GM06990 (cell line): ENCODE results near the gene RPS10.
A peak's percentile ranks its signal among the peaks of the same experiment; 100 is the strongest.

Experiments used
- DNase-seq: peaks from one replicate; pipeline ENCODE4 v3.0.0-alpha.2; 2011; ENCODE audit not compliant: insufficient read length; ENCODE audit errors: extremely low read depth
- H3K27me3 ChIP-seq: replicated peaks from 2 replicates; pipeline ENCODE4 v1.6.0; 2011; ENCODE audit warnings: low read length; ENCODE audit not compliant: control insufficient read depth, insufficient read depth
- H3K36me3 ChIP-seq: 2 replicates; pipeline ENCODE4 v1.5.1; 2011; ENCODE audit warnings: low read length; ENCODE audit not compliant: control insufficient read depth, insufficient read depth
- H3K4me3 ChIP-seq: replicated peaks from 2 replicates; pipeline ENCODE4 v1.5.1; 2011; ENCODE audit warnings: low read depth, mild to moderate bottlenecking, control low read depth, low read length
- TF ChIP-seq, protein P1 (sequence below): IDR thresholded peaks from 2 replicates; pipeline ENCODE4 v1.5.1; 2011; ENCODE audit warnings: low read length, control low read depth, mild to moderate bottlenecking, inconsistent platforms; ENCODE audit not compliant: insufficient read depth, poor library complexity, severe bottlenecking

The RPS10 gene

GRCh38 chr6:34396518-34396917 lies 29.4 kb downstream of the RPS10 start:
- no peaks in the 10 kb centered on the region for H3K27me3 ChIP-seq
- H3K4me3 ChIP-seq = no peak overlapping the region
- DNase-seq = no peak
- H3K36me3 ChIP-seq = no peaks in the 10 kb centered on the region
- TF ChIP-seq, protein P1, sequence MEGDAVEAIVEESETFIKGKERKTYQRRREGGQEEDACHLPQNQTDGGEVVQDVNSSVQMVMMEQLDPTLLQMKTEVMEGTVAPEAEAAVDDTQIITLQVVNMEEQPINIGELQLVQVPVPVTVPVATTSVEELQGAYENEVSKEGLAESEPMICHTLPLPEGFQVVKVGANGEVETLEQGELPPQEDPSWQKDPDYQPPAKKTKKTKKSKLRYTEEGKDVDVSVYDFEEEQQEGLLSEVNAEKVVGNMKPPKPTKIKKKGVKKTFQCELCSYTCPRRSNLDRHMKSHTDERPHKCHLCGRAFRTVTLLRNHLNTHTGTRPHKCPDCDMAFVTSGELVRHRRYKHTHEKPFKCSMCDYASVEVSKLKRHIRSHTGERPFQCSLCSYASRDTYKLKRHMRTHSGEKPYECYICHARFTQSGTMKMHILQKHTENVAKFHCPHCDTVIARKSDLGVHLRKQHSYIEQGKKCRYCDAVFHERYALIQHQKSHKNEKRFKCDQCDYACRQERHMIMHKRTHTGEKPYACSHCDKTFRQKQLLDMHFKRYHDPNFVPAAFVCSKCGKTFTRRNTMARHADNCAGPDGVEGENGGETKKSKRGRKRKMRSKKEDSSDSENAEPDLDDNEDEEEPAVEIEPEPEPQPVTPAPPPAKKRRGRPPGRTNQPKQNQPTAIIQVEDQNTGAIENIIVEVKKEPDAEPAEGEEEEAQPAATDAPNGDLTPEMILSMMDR = no peak

DNA sequence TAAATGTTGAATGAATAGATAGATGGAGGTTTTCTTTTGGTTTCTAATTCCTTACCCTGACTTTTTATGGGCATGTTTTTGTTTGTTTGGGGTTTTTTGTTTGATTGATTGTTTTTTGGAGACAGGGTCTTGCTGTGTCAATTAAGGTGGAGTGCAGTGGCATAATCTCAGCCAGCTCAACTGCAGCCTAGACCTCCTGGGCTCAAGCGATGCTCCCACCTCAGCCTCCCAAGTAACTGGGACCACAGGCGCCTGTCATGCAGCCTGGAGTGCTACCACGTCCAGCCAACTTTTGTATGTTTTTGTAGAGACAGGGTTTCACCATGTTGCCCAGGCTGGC lies 31.9 kb downstream of the RPS10 start:
- no peak for DNase-seq
- H3K27me3 ChIP-seq = no peaks in the 10 kb centered on the region
- no peak overlapping the region for H3K4me3 ChIP-seq
- no peaks in the 10 kb centered on the region for H3K36me3 ChIP-seq
- TF ChIP-seq, protein P1 = no peak

GRCh38 chr6:34393191-34393965 lies 32.5 kb downstream of the RPS10 start:
- no peaks in the 10 kb centered on the region for H3K27me3 ChIP-seq
- TF ChIP-seq, protein P1 = no peak
- H3K36me3 ChIP-seq = no peaks in the 10 kb centered on the region
- DNase-seq = no peak
- peak overlapping the region; percentile 94 for H3K4me3 ChIP-seq

GRCh38 chr6:34392497-34393190 lies 33.2 kb downstream of the RPS10 start, which contains the start of gene NUDT3:
TSS of gene NUDT3 (minus strand) at chr6:34392669. CDS start at chr6:34392362, 307 bp downstream.
- H3K27me3 ChIP-seq = no peaks in the 10 kb centered on the region
- peak; percentile 98 for DNase-seq
- TF ChIP-seq, protein P1 = peak; percentile 95

DNA sequence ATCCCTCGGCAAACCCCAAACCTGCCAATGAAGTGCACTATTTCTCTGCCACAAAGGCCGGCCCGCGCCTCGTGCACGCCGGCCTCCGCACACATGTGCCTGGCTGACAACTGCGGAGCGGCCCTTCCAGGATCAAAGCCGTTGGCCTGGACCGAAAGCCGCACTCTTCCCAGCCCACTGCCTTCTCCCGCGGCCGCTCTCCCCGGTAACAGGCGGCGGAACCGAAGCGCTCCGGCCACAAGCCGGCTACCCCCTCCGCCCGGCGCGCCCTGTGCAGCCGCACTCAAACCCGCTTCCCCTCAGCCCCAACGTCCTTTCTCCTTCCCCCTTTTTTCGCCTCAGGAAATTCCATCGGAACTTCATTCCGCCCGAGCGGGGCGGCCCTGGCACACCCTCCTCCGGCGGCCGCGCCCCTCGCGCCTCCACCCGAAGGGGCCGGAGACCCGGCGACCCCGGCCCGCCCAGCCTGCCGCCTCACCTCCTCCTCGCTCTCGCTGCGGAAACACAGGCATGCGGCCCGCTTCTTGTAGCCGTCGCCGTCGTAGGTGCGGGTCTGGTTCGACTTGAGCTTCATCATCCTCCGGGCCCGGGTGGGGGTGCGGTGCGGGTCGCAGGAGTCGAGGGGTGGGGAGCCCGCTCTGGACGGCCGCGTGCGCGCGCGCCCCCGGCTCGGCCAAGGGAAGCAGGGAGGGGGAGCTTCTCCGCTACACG lies 33.9 kb downstream of the RPS10 start:
- DNase-seq = peak; percentile 83
- no peaks in the 10 kb centered on the region for H3K36me3 ChIP-seq
- H3K4me3 ChIP-seq = peak overlapping the region; percentile 94
- TF ChIP-seq, protein P1 = no peak
- H3K27me3 ChIP-seq = no peaks in the 10 kb centered on the region

More at GRCh38 chr6:34392497-34393190, 33.2 kb downstream of the RPS10 start, which contains the start of gene NUDT3:
- Histone ChIP-seq H3K4me3 (peak within 1 kb of the TSS; percentile 94), H3K36me3 (no peaks in the 10 kb centered on the region)
